ENCODE results near the gene PPP1R12B. TPM values are rescaled to one million over a fixed set of nuclear protein-coding genes. Genes with fewer than 3 reads are reported as not detected.
"Not testable (repeated sequence)": the region's sequence is repeated elsewhere in the genome, so short reads cannot be mapped to it uniquely, and the experiment has no call there.

PPP1R12B gene
- polyA plus RNA-seq, 2 donors, result 7.5 to 14.7 TPM

DNA sequence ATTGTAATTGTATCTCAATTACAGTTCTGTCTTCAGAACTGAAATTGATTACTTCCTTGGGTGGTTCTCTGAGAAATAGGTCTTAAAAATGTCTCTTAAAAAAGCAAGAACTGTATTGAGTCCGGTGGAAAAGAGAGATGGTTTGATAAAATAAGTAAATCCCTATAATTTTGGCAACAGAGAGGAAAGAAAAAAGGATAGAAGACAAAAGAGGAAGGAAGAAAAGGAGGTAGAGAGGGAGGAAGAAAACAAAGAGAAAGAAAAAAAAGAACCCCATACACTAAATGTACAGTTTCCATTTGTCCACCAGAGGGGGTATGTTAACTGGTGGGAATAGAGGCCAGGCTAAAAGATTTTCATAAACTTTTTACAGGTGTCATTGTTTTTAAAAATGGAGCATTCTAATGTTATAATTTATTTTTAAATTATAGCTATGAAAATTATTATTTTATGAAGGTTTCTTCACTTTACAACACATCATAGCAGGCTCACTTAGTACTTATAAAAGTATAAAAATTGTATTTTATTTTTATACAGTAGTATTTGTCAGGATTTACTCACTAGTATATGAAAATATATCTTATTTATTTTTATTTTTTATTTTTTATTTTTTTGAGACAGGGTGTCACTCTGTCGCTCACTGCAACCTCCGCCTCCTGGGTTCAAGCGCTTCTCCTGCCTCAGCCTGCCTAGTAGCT is 4.7 kb upstream of the PPP1R12B start:
- H3K27me3 ChIP-seq (ENCODE audit: control insufficient read depth in 1 of 2, insufficient read depth in 2 of 2, low read length in 2 of 2), result no peaks in the 10 kb centered on the region
- H3K27ac ChIP-seq (ENCODE audit: low read depth in 2 of 2, low read length in 1 of 2), result no peak overlapping the region
- WGBS, 2 donors, result 67 to 70% methylated on average over 4 of the region's 4 CpGs
- H3K9me3 ChIP-seq (ENCODE audit: control insufficient read depth in 2 of 2, insufficient read depth in 1 of 2, low read depth in 1 of 2, low read length in 1 of 2), result no peaks in the 10 kb centered on the region
- H3K4me3 ChIP-seq (ENCODE audit: low read depth in 1 of 2, low read length in 2 of 2), result no peak overlapping the region
- H3K36me3 ChIP-seq (ENCODE audit: control insufficient read depth in 2 of 2, insufficient read depth in 2 of 2, low read length in 1 of 2), result no peaks in the 10 kb centered on the region
- no peaks in the 10 kb centered on the region for H3K4me1 ChIP-seq (ENCODE audit: control insufficient read depth in 2 of 2, insufficient read depth in 2 of 2, low read length in 1 of 2)

DNA sequence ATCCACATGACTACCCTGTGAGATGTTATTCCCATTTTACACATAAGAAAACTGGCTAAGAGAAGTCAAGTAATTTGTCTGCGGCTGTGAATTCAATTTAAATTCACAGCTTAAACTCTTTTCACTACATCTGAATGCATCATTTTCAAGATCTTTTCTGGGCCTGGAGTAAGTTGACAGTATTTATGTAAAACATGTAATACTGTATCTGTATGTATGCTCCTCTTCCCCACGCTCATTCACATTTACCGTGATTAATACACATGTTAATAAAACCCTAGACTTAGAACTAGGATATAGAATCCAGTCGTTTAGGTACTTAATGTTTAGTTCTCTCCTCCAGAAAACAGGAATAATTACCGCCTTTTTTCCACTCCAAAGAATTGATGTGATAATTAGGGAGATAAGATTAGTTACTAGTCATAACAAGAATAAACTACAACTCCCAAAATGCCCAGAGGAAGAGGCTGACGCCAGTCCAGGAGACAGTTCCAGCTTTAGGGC is 442 bp upstream of the PPP1R12B start:
- Histone ChIP-seq H3K4me3 (ENCODE audit: low read depth in 1 of 2, low read length in 2 of 2) (no peak overlapping the region), H3K4me1 (ENCODE audit: control insufficient read depth in 2 of 2, insufficient read depth in 2 of 2, low read length in 1 of 2) (no peaks in the 10 kb centered on the region), H3K27me3 (ENCODE audit: control insufficient read depth in 1 of 2, insufficient read depth in 2 of 2, low read length in 2 of 2) (no peaks in the 10 kb centered on the region), H3K9me3 (ENCODE audit: control insufficient read depth in 2 of 2, insufficient read depth in 1 of 2, low read depth in 1 of 2, low read length in 1 of 2) (no peaks in the 10 kb centered on the region), H3K27ac (ENCODE audit: low read depth in 2 of 2, low read length in 1 of 2) (no peak overlapping the region), H3K36me3 (ENCODE audit: control insufficient read depth in 2 of 2, insufficient read depth in 2 of 2, low read length in 1 of 2) (no peaks in the 10 kb centered on the region)
- 49 to 51% methylated on average over 6 of the region's 6 CpGs for WGBS, 2 donors

- no peaks in the 10 kb centered on the region for H3K27me3 ChIP-seq (ENCODE audit: control insufficient read depth in 1 of 2, insufficient read depth in 2 of 2, low read length in 2 of 2)
- 5 to 6% methylated on average over 12 of the region's 12 CpGs for WGBS, 2 donors
- peak overlapping the region; percentile 83 to 97 for H3K27ac ChIP-seq (ENCODE audit: low read depth in 2 of 2, low read length in 1 of 2)
- H3K9me3 ChIP-seq (ENCODE audit: control insufficient read depth in 2 of 2, insufficient read depth in 1 of 2, low read depth in 1 of 2, low read length in 1 of 2), result no peaks in the 10 kb centered on the region
- no peaks in the 10 kb centered on the region for H3K36me3 ChIP-seq (ENCODE audit: control insufficient read depth in 2 of 2, insufficient read depth in 2 of 2, low read length in 1 of 2)
- H3K4me3 ChIP-seq (ENCODE audit: low read depth in 1 of 2, low read length in 2 of 2), result peak overlapping the region; percentile 97 to 100
- H3K4me1 ChIP-seq (ENCODE audit: control insufficient read depth in 2 of 2, insufficient read depth in 2 of 2, low read length in 1 of 2), result no peaks in the 10 kb centered on the region
Observed at GRCh38 chr1:202349206-202349928, 868 bp downstream of the PPP1R12B start.

- no peaks in the 10 kb centered on the region for H3K4me1 ChIP-seq (ENCODE audit: control insufficient read depth in 2 of 2, insufficient read depth in 2 of 2, low read length in 1 of 2)
- H3K36me3 ChIP-seq (ENCODE audit: control insufficient read depth in 2 of 2, insufficient read depth in 2 of 2, low read length in 1 of 2), result no peaks in the 10 kb centered on the region
- 70 to 82% methylated on average over 2 of the region's 2 CpGs for WGBS, 2 donors
- H3K27me3 ChIP-seq (ENCODE audit: control insufficient read depth in 1 of 2, insufficient read depth in 2 of 2, low read length in 2 of 2), result no peaks in the 10 kb centered on the region
- no peak overlapping the region for H3K4me3 ChIP-seq (ENCODE audit: low read depth in 1 of 2, low read length in 2 of 2)
- no peaks in the 10 kb centered on the region for H3K9me3 ChIP-seq (ENCODE audit: control insufficient read depth in 2 of 2, insufficient read depth in 1 of 2, low read depth in 1 of 2, low read length in 1 of 2)
- H3K27ac ChIP-seq (ENCODE audit: low read depth in 2 of 2, low read length in 1 of 2), result no peak overlapping the region
Observed at GRCh38 chr1:202351725-202352124, 3.2 kb downstream of the PPP1R12B start.

DNA sequence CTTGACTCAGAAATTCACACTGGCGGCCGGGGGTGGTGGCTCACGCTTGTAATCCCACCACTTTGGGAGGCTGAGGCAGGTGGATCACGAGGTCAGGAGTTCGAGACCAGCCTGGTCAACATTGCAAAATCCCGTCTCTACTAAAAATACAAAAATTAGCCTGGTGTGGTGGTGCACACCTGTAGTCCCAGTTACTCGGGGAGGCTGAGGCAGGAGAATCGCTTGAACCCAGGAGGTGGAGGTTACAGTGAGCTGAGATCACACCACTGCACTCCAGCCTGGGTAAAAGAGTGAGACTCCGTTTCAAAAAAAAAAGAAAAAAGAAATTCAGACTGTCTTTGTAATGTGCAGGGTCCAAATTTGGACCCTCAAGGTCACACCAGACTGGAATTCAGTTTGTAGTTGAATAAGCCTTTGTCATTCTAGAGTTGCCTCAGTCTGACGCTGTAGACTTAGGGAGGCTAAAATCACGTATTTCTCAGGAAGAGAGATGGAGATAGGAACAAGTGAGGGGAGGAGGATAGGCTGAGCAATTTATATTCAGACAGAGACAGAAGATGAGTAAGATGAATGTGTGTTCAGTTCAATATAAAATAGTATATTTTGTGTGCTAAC is 4.2 kb downstream of the PPP1R12B start:
- H3K27ac ChIP-seq (ENCODE audit: low read depth in 2 of 2, low read length in 1 of 2), result not testable (repeated sequence)

DNA sequence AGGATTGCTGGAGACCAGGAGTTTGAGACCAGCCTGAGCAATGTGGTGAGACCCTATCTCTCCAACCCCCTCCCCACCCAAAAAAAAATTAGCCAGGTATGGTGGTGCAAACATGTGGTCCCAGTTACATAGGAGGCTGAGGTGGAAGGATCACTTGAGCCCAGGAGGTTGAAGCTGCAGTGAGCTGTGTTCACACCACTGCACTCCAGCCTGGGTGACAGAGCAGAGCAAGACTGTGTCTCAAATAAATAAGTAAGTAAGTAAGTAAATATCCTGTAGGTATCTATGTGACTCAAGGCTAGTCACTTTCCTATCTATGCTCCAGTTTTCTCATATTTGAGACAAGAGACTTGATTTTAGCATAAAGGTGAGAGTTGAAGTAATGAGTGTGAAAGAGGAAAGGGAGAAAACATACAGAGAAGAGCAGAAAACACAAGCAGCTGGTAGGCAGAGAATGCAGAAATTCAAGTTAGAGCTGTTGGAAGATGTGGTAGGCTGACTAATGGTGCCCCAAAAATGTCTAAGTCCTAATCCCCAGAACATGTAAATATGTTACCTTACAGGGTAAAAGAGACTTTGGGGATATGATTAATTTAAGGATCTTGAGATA is 7.5 kb downstream of the PPP1R12B start:
- H3K36me3 ChIP-seq (ENCODE audit: control insufficient read depth in 2 of 2, insufficient read depth in 2 of 2, low read length in 1 of 2), result no peaks in the 10 kb centered on the region
- no peak overlapping the region for H3K27ac ChIP-seq (ENCODE audit: low read depth in 2 of 2, low read length in 1 of 2)
- H3K9me3 ChIP-seq (ENCODE audit: control insufficient read depth in 2 of 2, insufficient read depth in 1 of 2, low read depth in 1 of 2, low read length in 1 of 2), result no peaks in the 10 kb centered on the region
- H3K4me3 ChIP-seq (ENCODE audit: low read depth in 1 of 2, low read length in 2 of 2), result no peak overlapping the region
- no peaks in the 10 kb centered on the region for H3K27me3 ChIP-seq (ENCODE audit: control insufficient read depth in 1 of 2, insufficient read depth in 2 of 2, low read length in 2 of 2)
- H3K4me1 ChIP-seq (ENCODE audit: control insufficient read depth in 2 of 2, insufficient read depth in 2 of 2, low read length in 1 of 2), result no peaks in the 10 kb centered on the region

More for the DNA sequence above, 4.2 kb downstream of the PPP1R12B start:
- not testable (repeated sequence) for H3K4me1 ChIP-seq (ENCODE audit: control insufficient read depth in 2 of 2, insufficient read depth in 2 of 2, low read length in 1 of 2); H3K36me3 ChIP-seq (ENCODE audit: control insufficient read depth in 2 of 2, insufficient read depth in 2 of 2, low read length in 1 of 2); H3K9me3 ChIP-seq (ENCODE audit: control insufficient read depth in 2 of 2, insufficient read depth in 1 of 2, low read depth in 1 of 2, low read length in 1 of 2); H3K4me3 ChIP-seq (ENCODE audit: low read depth in 1 of 2, low read length in 2 of 2); H3K27me3 ChIP-seq (ENCODE audit: control insufficient read depth in 1 of 2, insufficient read depth in 2 of 2, low read length in 2 of 2)
- 96% methylated on average over 11 of the region's 11 CpGs for WGBS, 2 donors

DNA sequence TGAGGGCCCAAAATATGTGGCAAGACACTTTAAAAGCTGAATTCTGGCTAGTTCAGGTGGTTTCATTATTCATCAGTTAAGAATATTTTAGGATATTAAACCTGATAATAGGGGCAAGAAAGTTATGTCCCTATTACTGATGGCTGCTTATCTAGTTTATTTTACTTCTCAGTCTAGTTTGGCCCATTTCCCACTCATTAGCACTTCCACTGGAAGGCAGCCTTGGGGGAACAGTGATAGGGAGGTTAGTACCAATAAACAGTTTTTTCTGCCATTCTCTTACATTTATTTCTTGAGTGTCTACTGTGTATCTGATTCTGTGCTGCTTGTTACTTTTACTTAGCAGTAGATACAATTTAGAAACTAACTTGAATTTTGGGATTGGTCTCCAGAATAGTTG is 9.0 kb downstream of the PPP1R12B start:
- Histone ChIP-seq H3K36me3 (ENCODE audit: control insufficient read depth in 2 of 2, insufficient read depth in 2 of 2, low read length in 1 of 2) (no peaks in the 10 kb centered on the region), H3K4me3 (ENCODE audit: low read depth in 1 of 2, low read length in 2 of 2) (no peak overlapping the region), H3K9me3 (ENCODE audit: control insufficient read depth in 2 of 2, insufficient read depth in 1 of 2, low read depth in 1 of 2, low read length in 1 of 2) (no peaks in the 10 kb centered on the region), H3K4me1 (ENCODE audit: control insufficient read depth in 2 of 2, insufficient read depth in 2 of 2, low read length in 1 of 2) (no peaks in the 10 kb centered on the region), H3K27ac (ENCODE audit: low read depth in 2 of 2, low read length in 1 of 2) (no peak overlapping the region), H3K27me3 (ENCODE audit: control insufficient read depth in 1 of 2, insufficient read depth in 2 of 2, low read length in 2 of 2) (no peaks in the 10 kb centered on the region)

DNA sequence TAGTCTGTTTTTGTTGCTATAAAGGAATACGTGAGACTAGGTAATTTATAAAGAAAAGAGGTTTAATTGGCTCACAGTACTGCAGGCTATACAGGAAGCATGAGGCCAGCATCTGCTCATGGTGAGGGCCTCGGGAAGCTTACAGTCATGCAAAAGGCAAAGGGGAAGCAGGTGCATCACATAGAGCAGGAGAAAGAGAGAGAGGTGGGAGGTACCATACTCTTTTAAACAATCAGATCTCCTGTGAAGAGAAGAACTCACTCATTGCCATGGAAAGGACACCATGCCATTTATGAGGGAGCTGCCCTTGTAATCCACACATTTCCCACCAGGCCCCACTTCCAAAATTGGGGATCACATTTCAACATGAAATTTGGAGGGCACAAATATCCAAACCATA is 12.7 kb downstream of the PPP1R12B start:
- H3K36me3 ChIP-seq (ENCODE audit: control insufficient read depth in 2 of 2, insufficient read depth in 2 of 2, low read length in 1 of 2), result no peaks in the 10 kb centered on the region
- H3K4me1 ChIP-seq (ENCODE audit: control insufficient read depth in 2 of 2, insufficient read depth in 2 of 2, low read length in 1 of 2), result no peaks in the 10 kb centered on the region
- WGBS, 2 donors, result 96 to 98% methylated on average over 2 of the region's 2 CpGs

DNA sequence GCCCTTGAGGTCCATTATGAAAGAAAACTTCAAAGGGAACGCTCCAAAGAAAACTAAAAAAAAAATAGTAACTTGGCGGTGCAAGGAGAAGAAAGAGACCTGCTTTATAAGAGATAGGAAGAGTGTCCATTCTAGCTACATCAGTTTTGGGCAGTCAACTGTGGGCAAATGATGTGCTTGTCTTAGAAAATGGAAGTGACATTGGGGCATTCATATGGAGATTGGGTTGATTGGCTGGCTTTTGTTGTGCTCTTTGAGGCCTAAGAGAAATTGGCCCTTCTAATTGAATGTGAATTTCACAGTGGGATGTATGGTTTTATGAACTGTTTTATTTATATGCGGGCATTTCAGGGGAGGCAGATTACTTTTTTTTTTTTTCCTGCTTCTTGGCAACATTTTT is 13.2 kb downstream of the PPP1R12B start:
- H3K9me3 ChIP-seq (ENCODE audit: control insufficient read depth in 2 of 2, insufficient read depth in 1 of 2, low read depth in 1 of 2, low read length in 1 of 2), result no peaks in the 10 kb centered on the region
- H3K4me3 ChIP-seq (ENCODE audit: low read depth in 1 of 2, low read length in 2 of 2), result no peak overlapping the region
- 90 to 91% methylated on average over 3 of the region's 3 CpGs for WGBS, 2 donors
- H3K27me3 ChIP-seq (ENCODE audit: control insufficient read depth in 1 of 2, insufficient read depth in 2 of 2, low read length in 2 of 2), result no peaks in the 10 kb centered on the region
- H3K4me1 ChIP-seq (ENCODE audit: control insufficient read depth in 2 of 2, insufficient read depth in 2 of 2, low read length in 1 of 2), result no peaks in the 10 kb centered on the region
- no peak overlapping the region for H3K27ac ChIP-seq (ENCODE audit: low read depth in 2 of 2, low read length in 1 of 2)
- no peaks in the 10 kb centered on the region for H3K36me3 ChIP-seq (ENCODE audit: control insufficient read depth in 2 of 2, insufficient read depth in 2 of 2, low read length in 1 of 2)

More for the DNA sequence above, 12.7 kb downstream of the PPP1R12B start:
- Histone ChIP-seq H3K9me3 (ENCODE audit: control insufficient read depth in 2 of 2, insufficient read depth in 1 of 2, low read depth in 1 of 2, low read length in 1 of 2) (no peaks in the 10 kb centered on the region), H3K27ac (ENCODE audit: low read depth in 2 of 2, low read length in 1 of 2) (no peak overlapping the region), H3K27me3 (ENCODE audit: control insufficient read depth in 1 of 2, insufficient read depth in 2 of 2, low read length in 2 of 2) (no peaks in the 10 kb centered on the region), H3K4me3 (ENCODE audit: low read depth in 1 of 2, low read length in 2 of 2) (no peak overlapping the region)

All from esophagus (tissue), 2 donors.